NCI-H460 (cell line): ENCODE measurements around the gene LYRM1. TPM values are rescaled to one million over a fixed set of nuclear protein-coding genes. Genes with fewer than 3 reads are reported as not detected.

Source experiments
- DNase-seq: peaks from one replicate; pipeline ENCODE4 v3.0.0-alpha.2; 2016; ENCODE audit warnings: low read depth; ENCODE audit errors: extremely low read depth
- total RNA-seq: library from RNA; depleted of rRNA; stranded (reverse); fragments of >200 nt; shearing (Covaris generic); gene quantifications from 2 replicates; pipeline ENCODE4 v1.2.3, GENCODE V29; 2014

Gene LYRM1
- total RNA-seq, 1 experiment from 2014 or later, result 72.7 TPM

DNA sequence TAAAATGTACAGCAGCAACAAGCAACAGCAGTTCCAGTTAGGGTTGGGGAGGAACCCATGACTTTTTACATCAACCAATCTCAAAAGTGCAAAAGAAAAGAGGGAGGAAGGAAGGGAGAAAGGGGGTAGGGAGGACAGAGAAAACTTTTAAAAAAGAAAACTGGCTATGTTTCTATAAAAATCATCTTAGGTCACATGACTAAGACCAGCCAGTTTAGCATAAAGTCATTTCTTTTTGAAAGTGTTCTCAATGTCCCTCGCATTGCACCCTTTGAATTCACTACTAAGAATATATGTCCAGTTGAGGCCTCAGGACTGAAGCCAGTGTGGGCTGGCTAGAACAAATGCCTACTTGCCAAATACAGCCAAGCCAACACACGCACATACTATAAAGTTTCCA is 29.3 kb upstream of the LYRM1 start:
- DNase-seq, result no peak

DNA sequence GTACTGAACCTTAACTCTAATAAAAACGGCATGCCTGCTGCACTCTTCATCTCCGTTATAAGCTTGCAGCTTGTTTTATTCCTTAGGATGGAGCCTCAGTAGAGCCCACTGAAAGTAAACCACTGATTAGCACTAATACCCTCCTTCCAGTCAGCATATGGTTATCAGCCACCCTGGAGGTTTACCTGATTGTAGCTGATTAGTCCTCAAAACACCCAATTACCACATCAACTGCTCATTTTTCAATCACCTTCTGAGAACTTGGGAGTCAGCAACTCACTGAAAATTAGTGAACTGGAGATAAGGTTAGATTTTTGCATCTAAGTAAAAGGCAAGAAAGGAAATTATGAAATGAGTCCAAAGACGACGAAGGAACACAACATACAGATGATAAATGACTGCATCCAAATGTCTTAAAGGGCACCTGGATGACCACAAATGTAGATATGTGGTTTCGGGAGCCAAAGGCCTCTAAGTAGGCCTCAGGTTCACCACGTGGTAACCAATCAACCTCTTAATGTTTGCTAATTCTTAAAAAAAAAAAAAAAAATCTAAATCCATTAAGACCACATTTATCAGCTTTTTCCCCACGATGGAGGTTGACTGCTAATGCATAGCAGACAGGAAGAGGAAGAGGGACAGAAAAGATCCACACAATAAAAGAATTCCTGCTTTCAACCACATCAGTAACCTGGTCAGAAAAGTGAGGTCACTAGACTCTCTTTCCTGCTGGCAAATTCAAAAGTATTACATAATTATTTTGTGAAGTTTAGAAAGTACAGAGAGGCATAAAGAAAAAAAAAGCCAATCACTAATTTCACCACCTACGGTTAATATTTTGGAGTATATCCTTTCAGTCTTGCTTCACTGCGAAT is 28.4 kb upstream of the LYRM1 start:
- DNase-seq, result no peak

- no peak for DNase-seq
These were observed 27.2 kb upstream of the LYRM1 start for GRCh38 chr16:20873331-20873730.

DNA sequence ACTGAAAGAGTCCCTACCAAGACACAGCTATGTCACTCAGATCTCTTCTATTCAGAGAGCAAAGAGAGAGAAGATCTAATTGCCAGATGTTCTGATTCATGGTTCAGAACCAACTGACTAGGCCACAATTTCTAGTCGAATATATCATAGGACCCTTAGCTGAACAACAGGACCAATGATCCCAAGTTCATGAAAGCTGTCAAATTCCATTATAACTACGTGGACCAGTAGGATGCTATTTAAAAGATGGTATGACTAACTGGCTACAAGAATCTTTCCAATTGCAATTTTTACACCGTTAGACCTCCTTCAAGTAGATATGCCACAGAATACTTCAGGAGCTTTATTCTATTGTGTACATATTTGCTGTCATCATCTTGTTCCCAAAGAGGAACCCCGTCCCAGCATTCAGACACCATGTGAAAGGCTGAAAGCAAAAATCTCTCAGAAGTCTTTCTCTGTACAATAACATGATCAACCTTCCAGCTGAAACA is 26.4 kb upstream of the LYRM1 start:
- no peak for DNase-seq

DNA sequence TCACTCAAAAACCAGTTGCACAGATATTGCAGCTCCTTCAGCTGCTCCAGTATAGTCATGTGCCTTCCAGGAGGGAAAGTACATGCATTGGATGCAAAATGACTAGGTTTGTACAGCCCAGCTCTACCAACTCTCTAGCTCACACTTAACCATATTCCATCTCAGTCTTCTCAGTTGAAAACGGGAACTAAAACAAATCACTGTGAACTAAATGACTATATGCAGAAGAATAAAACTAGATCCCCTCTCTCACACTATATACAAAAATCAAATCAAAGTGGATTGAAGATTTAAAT is 25.3 kb upstream of the LYRM1 start:
- no peak for DNase-seq

GRCh38 chr16:20878682-20879147 is 21.9 kb upstream of the LYRM1 start:
- no peak for DNase-seq

- no peak for DNase-seq
These were observed 21.2 kb upstream of the LYRM1 start for GRCh38 chr16:20879175-20880040.

- DNase-seq, result no peak
These were observed 19.6 kb upstream of the LYRM1 start for GRCh38 chr16:20880867-20881502.

GRCh38 chr16:20881503-20881878 is 19.1 kb upstream of the LYRM1 start:
- DNase-seq, result no peak

- no peak for DNase-seq
These were observed 16.9 kb upstream of the LYRM1 start for GRCh38 chr16:20883554-20884239.

DNA sequence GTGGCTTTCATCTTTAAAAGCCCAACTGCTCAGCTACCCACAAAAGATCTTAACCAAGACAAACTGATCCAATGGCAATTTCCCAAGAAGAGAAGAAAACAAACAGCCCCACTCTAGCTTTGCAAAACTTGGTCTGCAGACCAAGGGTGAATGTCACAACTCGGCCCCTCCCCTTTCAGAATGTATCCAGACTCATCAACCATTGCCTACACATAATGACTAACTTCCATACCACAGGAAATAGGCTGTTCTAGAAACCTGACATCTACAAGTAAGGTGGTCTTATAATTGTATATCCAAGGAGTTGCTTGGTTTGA is 16.4 kb upstream of the LYRM1 start:
- DNase-seq, result no peak

GRCh38 chr16:20886320-20886719 is 14.3 kb upstream of the LYRM1 start:
- no peak for DNase-seq

DNA sequence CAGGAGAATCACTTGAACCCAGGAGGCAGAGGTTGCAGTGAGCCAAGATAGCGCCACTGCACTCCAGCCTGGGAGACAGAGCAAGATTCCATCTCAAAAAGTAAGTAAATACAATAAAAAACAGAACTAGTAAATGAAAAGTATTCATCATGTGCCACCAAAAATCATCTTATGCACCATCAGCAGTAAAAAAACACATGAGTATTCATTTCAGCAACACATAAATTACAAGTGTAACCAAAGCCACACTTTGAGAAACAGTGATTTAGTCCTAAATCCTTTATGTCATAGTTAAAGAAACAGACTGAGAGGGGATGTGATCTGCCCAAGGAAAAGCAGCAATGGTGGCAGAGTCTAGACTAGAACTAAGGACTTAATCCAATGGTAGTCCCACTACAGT is 13.4 kb upstream of the LYRM1 start:
- DNase-seq, result no peak

GRCh38 chr16:20889625-20890275 is 10.8 kb upstream of the LYRM1 start:
- DNase-seq, result no peak

DNA sequence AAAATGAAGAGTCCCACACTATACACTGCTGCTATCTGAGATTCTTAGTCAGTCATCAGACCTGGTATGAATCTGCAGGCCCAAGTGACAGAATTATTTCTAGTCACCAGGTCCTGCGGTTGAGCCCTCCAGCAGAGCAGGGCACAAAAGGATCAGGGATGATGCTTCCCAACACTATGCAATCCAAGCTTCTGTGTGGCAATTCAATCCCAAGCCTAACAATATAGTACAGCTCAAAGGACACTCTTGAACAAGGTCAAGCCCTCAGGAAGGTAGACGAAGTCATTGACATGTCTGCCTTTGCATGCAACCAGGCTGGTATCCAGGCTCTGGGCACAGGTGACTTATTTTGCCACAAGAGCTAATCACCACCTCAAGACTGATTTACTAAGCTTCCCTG is 6.2 kb upstream of the LYRM1 start:
- no peak for DNase-seq

DNA sequence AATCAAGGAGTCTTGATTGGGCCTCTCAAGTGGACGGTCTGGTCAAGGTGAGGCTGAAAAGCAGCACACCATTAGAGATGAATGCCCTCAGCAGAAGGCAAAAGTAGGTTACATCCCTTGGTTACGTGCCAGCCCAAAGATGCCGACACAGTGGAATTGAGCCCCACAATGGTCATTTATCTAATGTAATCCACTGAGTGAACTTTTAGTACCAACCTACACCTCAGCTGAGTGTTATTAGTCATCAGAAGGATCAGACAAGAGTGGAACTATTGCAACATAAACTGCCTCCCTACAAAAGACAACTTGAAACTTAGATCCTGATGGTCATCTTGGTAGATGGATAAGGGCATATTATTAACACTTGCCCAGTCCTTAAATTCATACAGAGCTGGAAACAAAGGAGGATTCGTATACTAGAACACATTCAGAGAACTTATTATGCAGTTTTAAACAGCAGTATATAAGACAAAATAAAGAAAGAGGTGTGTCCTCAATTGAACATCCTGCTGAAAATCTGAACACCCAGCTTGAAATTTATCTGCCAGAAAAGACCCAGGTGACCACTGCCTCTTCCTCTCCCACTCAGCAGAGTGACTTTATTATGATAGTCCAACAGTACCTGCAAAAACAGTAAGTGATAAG is 3.2 kb upstream of the LYRM1 start:
- no peak for DNase-seq

GRCh38 chr16:20897922-20898321 is 2.6 kb upstream of the LYRM1 start:
- no peak for DNase-seq

- DNase-seq, result no peak
These were observed 1.5 kb upstream of the LYRM1 start for GRCh38 chr16:20899071-20899470.

- no peak for DNase-seq
These were observed 883 bp upstream of the LYRM1 start for GRCh38 chr16:20899477-20900298.
